T-helper 1 cell treated with Interleukin-12 subunit alpha and Interleukin-12 subunit beta and Interleukin-4 antibody, amounts not matched to agents 30 ng/mL and 1 ng/mL, for 36 hours (primary cell): ENCODE measurements around the gene GINS2. TPM values are rescaled to one million over a fixed set of nuclear protein-coding genes. Genes with fewer than 3 reads are reported as not detected.

ENCODE experiments used
- intact Hi-C: fragments of 100-400 bp; cut with micrococcal nuclease; formaldehyde crosslinking; loops from one replicate; pipeline ENCODE4 v1.15.1; 2024
- total RNA-seq: library from RNA; stranded (reverse); gene quantifications from 2 replicates; pipeline ENCODE4 v1.2.3, GENCODE V29; 2022

Gene GINS2
- total RNA-seq, 1 donor from 2014 or later, result 39.6 TPM

DNA sequence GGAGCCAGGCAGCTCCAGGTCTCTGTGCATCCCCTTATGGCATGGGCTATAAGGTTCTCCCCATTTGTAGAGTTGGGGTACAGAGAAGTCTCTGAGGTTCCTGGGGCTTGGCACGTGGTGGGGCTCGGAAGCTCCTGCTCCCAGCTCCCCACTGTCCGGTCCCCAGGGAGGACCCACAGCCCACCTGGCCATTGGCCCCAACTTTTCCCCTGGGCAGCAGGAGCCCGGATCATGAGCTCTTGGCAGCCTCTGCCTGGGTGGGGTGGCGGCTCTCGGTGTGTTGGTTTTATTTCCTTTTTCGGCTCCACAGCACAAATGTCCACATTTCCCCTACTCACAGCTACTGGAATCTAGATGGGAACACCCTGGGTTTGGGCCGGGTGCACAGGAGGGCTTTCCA is 45.1 kb downstream of the GINS2 start:
- intact Hi-C loops, result no loop called here

DNA sequence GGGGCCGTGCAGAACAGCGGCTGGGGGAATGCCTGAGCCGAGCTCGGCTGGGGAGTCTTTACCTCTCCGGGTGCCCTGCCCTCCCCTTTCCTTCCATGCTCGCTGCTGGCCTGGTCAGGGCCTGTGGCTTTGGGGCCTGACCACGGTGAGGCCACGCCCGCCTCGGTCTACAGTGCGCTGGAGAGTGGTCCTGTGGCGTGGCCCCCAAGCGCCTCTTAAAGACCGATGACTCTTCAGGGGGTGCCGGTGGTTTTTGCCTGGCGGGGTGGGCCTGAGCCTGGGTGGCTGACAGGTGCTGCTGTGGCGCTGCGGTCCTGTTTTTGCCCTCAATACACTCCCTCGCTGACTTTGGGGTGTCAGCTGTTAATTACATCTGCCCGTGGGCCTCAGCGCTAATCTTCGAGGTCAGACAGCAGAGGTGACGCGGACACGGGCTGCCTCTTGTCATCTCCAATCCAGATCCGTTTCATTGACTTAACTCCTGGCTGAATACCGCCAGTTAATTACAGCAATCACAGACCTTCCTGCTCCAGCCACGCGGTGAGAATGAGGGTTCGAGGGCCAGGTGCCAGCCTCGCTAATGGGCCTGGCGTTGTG is 45.9 kb downstream of the GINS2 start:
- intact Hi-C loops, result no loop called here

DNA sequence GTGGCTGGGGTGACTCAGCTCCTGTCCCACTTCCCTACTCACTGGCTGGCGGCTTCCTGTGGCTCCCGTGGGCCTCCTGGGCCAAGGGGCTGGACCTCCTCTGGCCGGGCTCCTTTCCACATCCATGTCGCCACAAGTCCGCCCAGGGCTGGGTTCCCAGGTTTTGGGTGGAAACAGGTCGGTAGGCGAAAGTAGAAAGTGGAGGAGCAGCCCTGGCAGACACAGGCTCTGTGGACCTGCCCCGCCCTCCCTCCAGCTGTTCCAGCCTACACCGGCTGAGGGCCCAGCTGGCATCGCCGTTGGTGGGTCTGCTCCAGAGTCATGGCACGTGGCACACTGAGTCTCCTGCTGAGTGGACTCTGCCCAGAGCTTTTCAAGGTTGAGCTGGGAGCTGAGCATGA is 47.0 kb downstream of the GINS2 start:
- intact Hi-C loops, result no loop called here

DNA sequence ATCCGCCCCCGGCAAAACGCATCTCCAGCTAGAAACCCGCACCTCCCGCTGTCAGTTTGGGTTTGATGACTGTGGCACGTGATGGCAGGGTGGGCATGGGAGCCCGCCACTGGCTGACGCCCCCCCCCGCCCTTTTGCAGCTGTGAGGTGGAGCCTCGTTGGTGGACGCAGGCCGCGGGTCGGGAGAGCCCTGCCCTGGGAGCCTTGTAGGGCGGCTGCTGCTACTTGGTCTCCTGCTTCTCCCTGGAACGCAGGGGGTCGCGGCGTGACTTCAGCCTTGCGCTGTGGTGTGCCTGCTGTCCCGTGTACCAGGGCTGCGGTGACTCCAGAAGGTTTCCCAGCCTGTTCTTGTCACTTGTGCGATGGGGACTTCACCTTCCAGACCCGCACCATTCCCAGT is 47.4 kb downstream of the GINS2 start:
- intact Hi-C loops, result no loop called here

DNA sequence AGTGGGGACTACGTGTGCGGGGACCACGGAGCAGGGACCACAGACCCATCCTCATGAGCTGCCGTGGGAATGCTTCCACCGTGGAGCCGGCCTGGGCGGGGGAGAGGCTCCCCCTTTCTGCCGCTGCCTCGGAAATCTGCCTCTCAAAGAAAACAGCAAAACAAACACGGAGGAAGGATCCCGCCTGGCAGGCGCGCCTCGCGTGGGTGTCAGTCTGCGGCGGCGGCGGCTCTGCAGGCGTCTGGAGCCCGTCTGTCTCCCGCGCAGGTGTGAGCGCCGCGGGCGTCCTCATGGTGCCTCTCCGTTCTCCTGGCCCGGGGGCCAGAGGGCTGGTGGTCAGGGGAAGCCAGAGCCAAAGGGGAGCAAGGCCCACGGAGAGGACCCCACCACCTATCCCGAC is 48.2 kb downstream of the GINS2 start:
- intact Hi-C loops, result no loop called here

DNA sequence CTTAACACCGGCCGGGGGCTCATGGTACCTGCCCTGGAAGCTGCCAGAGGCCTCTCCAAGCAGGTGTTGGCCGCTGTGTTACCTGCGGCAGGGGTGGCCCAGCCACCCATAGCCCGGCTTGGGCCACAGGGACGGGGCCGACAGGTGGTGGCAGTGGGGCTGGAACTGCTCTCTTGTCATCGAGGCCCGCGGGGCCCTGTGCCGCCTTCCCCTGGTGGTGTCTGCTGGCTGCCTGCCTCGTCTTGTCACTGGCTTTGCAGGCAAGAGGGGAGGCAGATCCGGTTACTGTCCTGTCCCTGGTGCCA is 48.5 kb downstream of the GINS2 start:
- intact Hi-C loops, result no loop called here

DNA sequence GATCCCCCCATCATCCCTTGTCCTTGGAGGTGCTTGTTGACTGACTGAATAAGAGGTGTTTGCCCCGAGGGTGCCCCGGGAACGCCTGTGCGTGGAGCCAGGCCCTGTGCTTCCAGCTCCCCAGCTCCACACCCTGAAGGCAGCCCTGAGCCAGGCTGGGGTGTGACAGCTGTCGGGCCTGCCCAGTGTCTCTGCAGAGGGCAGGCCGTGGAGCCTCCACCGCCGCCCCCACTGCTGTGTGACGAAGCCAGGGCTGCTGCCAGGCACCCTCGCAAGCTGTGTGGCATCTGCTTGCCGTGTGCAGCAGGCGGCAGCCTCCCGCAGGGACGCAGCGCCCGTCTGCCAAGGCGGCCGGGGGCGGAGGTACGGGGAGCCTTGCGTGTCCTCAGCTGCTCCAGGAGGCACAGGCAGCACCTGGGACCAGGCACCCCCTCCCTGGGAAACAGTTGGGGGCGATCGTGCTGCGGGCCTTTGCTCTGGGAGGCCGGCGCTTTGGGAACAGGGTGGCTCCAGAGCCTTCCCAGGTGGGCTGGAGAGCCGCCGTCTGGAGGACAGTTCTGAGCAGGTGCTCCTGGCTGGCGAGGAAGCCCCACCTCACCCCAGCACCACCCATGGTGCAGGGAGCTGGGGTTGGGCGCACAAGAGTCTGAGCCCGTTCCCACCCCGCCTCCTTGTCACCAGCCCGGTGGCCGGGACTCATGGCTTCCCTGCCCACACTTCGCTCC is 49.1 kb downstream of the GINS2 start:
- intact Hi-C loops, result no loop called here

DNA sequence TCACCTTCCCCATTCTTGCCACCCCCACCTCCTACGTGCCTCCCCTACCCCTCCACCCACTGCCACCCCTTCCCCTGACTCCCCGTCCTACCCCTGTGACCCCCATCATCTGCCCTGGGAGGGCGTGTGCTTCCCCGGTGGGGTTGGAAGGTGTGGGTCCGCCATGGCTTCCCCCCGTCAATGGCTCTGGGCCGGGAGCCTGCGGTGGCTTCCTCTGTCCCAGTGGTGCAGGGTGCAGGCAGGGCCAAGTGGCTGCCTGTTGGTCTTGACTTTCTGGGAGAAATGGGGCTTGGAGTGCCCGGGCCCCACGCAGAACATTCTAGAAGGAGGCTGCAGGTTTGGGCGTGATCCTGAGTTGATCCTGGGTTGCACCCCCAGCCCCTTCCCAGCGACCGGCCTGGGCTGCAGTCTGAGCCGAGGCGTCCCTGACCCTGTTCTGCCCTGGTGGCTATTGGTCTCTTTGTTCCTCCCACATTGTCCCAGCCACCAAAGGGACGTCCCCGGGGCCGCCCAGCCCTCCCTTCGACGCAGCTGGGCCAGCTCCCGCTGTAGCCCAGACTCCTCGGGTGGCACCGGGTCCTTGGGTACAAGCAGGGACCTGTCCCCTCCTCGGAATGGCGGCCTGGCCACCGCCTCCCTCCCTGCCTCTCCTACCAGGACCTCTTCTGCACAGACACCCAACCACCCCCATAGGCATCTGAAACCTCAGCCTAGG is 49.9 kb downstream of the GINS2 start:
- intact Hi-C loops, result no loop called here

DNA sequence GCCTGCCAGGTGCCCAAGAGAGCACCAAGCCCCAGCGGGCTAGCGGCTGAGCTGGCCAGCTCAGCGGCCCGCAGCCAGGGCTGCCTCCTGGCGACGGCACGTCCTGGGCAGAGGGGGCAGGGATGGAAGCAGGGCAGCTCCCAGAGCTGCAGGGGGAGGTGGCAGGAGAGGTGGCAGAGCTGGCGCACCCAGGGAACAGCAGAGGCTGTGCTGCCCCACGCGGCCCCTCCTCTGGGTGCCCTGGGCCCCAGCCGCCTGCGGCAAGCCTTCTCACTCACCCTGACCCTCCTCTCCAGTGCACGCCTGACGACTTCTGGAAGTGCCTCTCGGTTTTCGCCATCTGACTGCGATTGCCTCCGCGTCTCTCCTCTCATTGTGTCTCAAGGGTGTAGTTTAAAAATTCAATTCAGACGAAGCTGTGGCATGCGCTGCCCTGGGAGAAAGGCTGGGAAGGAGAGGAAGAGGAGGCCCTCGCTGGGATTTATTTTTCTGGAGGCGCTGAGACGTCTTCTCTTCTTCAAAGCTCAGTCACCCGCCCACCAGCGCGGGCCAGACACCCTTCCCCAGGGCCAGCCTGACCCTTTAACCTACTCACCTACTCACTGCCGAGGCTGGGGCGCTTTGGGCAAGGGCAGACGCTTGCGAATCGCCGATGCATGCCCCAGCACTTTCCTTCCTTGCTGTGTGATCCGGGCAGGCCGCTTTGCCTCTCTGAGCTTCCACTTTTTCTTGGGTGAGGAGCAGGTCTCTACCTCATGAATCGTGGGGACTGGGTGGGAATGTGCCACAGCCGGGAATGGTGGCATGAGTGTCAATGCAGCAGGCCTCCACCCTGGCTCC is 50.7 kb downstream of the GINS2 start:
- intact Hi-C loops, result no loop called here

DNA sequence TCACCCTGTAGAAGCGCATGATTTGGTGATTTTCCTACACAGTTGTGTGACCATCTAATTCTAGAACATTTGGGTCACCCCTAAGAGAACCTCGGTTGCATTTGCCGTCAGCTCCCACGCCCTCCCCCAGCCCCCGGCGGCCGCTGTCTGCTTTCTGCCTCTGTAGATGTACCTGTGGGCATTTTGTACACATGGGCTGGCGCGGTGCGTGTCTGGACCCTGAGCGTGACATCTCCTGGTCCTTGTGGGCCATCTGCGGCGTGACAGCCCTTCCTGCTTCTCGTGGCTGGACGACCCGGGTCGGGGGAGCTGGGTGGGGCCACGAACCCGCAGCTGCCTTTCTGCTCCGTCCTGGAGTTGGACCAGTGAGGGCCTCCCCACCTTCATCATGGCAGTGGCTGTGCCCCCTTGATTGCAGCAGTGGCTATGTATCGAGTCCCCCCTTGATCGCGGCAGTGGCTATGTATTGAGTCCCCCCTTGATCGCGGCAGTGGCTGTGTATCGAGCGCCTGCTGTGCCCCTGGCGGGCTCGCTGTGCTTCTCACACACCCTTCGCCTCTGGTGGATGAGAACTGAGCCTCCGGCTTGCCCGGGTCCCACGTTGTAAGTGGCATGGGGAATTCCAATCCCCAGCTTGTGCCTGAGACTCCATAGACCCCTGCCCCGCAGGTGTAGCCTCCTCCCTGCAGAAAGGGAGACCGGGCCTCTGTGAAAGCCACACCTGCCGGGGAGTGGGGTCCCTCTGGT is 51.5 kb downstream of the GINS2 start:
- intact Hi-C loops, result no loop called here

DNA sequence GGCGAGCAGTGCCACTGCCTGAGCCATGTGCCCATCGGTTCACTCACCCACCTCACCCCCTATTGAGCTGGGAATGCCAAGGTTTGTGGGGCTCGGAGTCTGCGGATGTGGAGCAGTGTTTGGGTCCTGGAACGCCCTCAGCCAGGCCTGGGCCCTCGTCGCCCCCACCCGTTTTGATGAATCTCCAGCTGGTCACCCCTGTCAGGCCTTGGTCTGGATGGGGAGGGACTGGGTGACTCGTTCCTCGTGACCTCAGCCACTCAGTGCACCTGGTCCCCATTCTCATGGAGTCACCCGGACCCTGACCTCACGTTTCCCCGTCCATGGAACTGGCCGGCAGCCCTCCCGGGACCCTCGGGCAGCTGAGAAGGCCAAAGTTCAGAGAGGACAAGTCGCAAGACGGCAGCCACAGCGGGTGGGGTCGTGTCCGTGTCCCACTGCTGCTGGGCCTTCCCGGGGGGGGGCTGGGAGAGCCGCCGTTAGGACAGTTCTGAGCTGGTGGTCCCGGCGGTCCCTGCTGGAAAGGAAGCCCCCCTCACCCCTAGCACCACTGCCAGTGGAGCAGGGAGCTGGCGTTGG is 52.4 kb downstream of the GINS2 start:
- intact Hi-C loops, result no loop called here

DNA sequence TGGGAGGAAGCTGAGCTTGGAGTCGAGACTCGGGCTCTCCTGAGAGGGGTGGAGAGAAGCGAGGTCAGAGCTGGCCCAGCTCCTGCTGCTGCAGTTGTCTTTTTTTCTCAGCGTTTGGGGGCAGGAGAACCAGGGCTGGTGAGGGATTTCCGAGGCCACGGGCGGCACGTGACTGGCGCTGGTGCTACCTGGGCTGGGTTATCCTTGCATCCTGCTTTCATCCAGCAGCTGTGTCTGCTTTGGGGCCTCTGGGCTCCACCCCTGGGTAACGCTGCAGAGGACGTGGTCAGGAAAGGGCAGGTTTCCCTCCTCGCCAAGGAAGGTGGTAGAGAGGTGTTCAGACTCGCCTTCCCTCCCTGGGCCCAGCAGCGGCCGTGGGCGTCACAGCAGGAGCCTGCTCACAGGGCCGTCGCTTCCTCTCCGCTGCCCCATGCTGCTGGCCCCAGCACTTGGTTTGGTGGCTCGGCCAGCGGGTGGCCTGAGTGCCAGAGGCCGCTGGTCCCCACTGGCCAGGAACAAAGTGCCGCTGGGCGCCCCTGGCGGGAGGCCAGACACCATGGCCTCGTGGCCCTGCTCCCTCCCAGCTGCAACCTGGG is 53.1 kb downstream of the GINS2 start:
- intact Hi-C loops, result no loop called here

DNA sequence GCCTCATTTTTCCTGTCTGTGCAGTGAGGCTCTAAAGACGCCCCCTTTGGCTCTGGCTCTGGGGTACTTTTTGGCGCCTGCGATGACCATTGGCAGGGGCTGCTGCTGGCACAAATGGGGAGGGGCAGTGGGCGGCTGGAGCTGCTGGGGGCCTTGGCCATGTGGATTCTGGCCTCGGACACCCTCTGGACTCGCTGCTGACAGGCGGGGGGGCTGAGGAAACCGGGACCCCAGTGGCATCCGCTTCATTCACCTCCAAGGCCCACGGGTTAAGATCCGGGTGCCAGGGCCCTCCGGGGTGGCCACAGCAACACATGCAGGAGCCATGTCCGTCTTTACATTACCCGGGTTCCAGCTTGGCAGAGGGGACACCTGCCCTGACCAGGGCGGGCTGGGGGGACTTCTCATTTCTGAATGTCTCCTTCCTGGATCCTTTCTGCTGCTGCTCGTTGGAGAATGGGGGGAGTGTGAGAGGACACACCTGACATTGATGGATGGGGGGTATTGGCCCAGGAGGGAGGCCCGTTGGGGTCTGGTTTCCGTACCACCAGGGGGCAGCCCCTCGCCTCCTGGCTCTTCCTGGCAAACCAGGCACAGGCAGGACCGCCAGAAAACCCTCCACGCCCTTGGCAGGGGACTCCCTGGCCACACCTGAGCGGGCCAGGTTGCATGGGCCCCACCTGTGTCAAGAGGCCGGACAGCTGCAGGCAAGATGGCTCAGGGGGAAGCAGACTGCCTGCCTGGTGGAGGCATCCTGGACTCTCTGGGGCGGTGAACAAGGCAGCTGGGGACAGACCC is 53.8 kb downstream of the GINS2 start:
- intact Hi-C loops, result no loop called here

DNA sequence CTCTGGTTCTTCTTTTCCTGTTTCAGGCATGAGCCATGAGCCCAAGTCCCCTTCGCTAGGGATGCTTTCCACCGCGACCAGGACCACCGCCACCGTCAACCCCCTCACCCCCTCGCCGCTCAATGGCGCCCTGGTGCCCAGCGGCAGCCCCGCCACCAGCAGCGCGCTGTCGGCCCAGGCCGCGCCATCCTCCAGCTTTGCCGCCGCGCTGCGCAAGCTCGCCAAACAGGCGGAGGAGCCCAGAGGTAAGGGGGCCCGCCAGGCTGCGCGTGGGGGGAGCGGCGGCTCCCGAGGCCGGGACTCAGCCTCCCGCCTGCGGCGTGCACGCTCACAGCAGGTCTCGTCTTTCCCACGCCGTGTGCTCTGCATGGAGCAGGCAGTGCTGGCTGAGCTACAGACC is 54.9 kb downstream of the GINS2 start:
- intact Hi-C loops, result no loop called here

DNA sequence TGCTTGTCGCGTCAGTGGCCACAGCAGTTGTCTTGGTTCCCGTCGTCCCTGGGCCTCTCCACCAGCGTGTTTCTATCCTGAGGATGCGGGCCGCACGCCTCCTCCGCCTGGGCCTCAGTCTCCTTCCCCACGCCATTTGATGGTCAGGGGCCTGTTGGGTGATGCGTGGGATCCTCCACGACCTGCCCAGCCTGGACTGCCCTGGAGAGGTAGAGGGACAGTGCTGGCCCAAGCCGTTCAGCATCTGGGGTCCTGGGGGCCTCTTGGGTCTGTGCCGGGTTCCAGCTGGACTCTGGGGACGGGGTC is 55.4 kb downstream of the GINS2 start:
- intact Hi-C loops, result no loop called here

DNA sequence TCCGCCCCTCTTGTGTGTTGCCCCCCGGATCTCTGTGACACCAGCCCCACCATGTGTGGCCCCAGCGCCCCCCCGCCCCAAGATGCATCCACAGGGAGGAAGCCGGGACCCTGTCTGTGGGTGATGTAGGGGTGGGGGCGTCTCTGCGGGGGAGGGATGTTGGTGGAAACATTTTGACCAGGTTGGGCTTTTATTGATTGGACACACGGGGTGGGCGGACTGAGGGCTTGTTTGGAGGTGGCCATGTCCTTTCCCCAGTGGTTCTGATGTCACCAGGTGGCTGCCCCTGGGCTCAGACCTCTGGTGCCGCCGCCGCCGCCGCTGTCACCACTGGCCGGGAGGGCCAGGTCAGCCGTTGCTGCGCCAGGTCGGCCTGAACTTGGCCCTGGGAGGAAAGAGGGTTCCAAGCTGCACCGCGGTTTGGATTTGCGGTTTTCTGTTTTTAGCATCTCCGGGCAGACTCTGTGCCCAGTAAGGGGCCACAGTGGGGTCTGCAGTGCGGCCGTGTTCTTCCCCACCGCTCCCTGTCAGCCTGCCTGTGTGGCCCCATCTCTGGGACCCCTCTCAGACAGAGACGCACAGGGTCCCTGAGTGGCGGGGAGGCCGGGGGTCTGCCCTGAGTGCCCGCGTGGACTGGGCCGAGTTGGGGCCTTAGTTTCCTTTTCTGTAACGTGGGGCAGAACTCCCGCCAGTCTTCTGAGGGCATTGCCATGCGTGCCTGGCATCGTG is 55.9 kb downstream of the GINS2 start:
- intact Hi-C loops, result no loop called here

DNA sequence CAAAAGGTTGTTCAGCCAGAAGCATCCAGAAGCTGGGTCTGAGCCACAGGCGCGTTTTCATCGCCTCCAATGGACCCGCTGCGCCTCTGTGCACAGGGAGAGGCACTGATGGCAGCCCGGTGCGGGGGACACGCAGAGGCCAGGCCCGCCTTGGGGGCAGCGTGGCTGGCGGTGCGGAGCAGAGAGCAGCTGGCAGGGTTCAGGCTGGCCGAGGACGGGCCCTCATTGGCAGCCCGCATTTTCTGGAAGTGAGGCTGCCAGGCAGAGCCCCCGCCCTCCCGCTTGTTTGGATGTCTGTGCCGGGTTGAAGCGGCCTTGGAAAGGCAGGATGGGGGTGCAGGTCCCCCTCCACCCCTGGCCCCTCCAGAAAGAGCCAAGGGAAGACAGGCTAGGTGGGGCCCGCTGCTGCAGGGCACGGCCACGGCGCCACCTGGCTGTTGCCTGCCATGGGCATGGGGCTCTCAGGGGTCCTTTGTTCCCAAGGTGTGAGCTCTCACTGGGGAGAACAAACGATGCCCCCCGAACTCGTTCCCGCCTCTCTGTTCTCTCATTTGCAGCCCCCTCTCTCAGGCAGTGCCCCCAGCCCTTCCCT is 56.9 kb downstream of the GINS2 start:
- intact Hi-C loops, result no loop called here

DNA sequence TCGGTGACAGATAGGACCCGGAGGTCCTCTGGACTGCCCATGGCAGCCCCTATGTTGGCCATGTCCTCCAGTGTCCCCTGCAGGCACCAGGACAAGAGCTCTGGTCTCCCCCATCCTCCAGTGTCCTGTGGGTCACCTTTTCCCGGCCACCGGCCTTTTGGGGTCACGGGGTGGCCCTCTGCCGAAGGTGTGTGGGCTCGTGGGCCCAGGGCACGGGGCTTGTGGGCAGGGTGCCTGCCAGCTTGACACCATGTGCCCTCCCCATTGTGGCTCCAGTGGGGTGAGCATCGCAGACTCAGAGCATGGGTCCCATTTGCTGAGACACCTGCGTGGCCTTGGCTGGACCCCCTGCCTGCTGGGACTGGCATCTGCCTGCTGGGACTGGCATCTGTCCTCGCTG is 57.5 kb downstream of the GINS2 start:
- intact Hi-C loops, result no loop called here

DNA sequence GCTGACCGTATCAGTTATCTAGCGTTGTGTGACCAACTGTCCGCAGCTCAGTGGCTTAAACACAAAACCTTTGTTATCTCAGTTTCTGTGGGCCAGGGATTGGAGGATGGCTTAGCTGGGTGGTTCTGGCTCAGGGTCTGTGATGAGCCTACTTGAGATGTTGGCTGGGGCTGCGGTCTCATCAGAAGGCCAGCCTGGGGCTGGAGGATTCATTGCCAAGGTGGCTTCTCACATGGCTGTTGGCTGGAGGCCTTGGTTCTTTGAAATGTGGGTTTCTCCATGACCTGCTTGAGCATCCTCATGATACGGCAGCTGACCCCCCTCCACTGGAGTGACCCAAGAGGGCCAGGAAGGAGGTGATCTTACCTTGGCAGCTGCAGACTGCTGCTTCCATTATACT is 58.9 kb downstream of the GINS2 start:
- intact Hi-C loops, result no loop called here
